IMR-90 (cell line): ENCODE measurements around the gene PRR14L. TPM values are rescaled to one million over a fixed set of nuclear protein-coding genes. Genes with fewer than 3 reads are reported as not detected.

Experiments used
- ATAC-seq: fragments of 200-7000 bp; cut with Tn5 transposase; 2 replicates; pipeline ENCODE4 v1.9.1; 2020; ENCODE audit warnings: low read depth, mild to moderate bottlenecking, moderate library complexity
- BruUV-seq: library from RNA; stranded (reverse); fragments of 400-500 nt; replicated peaks from 2 replicates; lab custom pipeline; 2021; lab: Mats Ljungman, UMichigan
- CTCF ChIA-PET: fragments of 300-600 bp; formaldehyde crosslinking; extraction: SDS; loops from one replicate; lab custom pipeline; 2021; ENCODE audit warnings: antibody characterized with exemption; lab: Yijun Ruan, JAX
- POLR2A ChIA-PET: fragments of 300-600 bp; sonication (Branson Sonifier 250); formaldehyde crosslinking; loops from one replicate; lab custom pipeline; 2022; ENCODE audit warnings: antibody characterized with exemption; ENCODE audit not compliant: unreplicated experiment; lab: Charles Lee
- DNase-seq: peaks from one replicate; pipeline ENCODE4 v3.0.0; 2013
- H2AFZ ChIP-seq: replicated peaks from 2 replicates; pipeline ENCODE3; 2013; ENCODE audit warnings: low read length, mild to moderate bottlenecking; ENCODE audit not compliant: poor library complexity
- H2AK5ac ChIP-seq: 2 replicates; pipeline ENCODE4 v1.6.1; 2013; ENCODE audit warnings: low read depth, low read length, inconsistent platforms
- H2AK9ac ChIP-seq: replicated peaks from 2 replicates; pipeline ENCODE3; 2013; ENCODE audit warnings: mild to moderate bottlenecking, low read depth, low read length, moderate library complexity; ENCODE audit not compliant: poor library complexity
- H2BK120ac ChIP-seq: 2 replicates; pipeline ENCODE4 v1.6.1; 2013; ENCODE audit warnings: low read depth, low read length, inconsistent platforms
- H2BK15ac ChIP-seq: 3 replicates; pipeline ENCODE4 v1.6.1; 2013; ENCODE audit warnings: low read depth, low read length, inconsistent platforms
- H2BK20ac ChIP-seq: 2 replicates; pipeline ENCODE4 v1.6.1; 2013; ENCODE audit warnings: low read depth, mild to moderate bottlenecking, inconsistent platforms, low read length, moderate library complexity
- H2BK5ac ChIP-seq: 2 replicates; pipeline ENCODE4 v1.6.1; 2013; ENCODE audit warnings: mild to moderate bottlenecking, low read depth, low read length, inconsistent platforms; ENCODE audit not compliant: poor library complexity, severe bottlenecking
- H3K14ac ChIP-seq: replicated peaks from 2 replicates; pipeline ENCODE4 v1.6.1; 2013; ENCODE audit warnings: low read depth, low read length, inconsistent platforms
- H3K18ac ChIP-seq: 2 replicates; pipeline ENCODE4 v1.6.1; 2013; ENCODE audit warnings: low read depth, low read length, control low read depth
- H3K23ac ChIP-seq: 2 replicates; pipeline ENCODE4 v1.6.1; 2013; ENCODE audit warnings: low read depth, low read length, inconsistent platforms
- H3K27ac ChIP-seq: 2 replicates; pipeline ENCODE4 v1.5.1; 2013; ENCODE audit warnings: mild to moderate bottlenecking, control low read depth, low read length; ENCODE audit not compliant: insufficient read depth
- H3K27me3 ChIP-seq: 2 replicates; pipeline ENCODE4 v1.6.1; 2013; ENCODE audit warnings: low read length; ENCODE audit not compliant: control insufficient read depth, insufficient read depth
- H3K36me3 ChIP-seq: 2 replicates; pipeline ENCODE4 v1.6.1; 2013; ENCODE audit warnings: low read length, mixed read lengths; ENCODE audit not compliant: control insufficient read depth, insufficient read depth
- H3K4ac ChIP-seq: 2 replicates; pipeline ENCODE4 v1.6.1; 2013; ENCODE audit warnings: low read depth, low read length, inconsistent platforms
- H3K4me1 ChIP-seq: 2 replicates; pipeline ENCODE4 v1.6.1; 2013; ENCODE audit warnings: low read length, mixed read lengths; ENCODE audit not compliant: control insufficient read depth, insufficient read depth
- H3K4me2 ChIP-seq: 2 replicates; pipeline ENCODE4 v1.6.1; 2013; ENCODE audit warnings: low read depth, mild to moderate bottlenecking, control low read depth, low read length, moderate library complexity
- H3K4me3 ChIP-seq: 2 replicates; pipeline ENCODE4 v1.5.1; 2013; ENCODE audit warnings: low read depth, mild to moderate bottlenecking, control low read depth, low read length, moderate library complexity; ENCODE audit not compliant: insufficient read depth
- H3K56ac ChIP-seq: 2 replicates; pipeline ENCODE4 v1.6.1; 2013; ENCODE audit warnings: low read length, inconsistent platforms; ENCODE audit not compliant: insufficient read depth; ENCODE audit errors: extremely low read depth
- H3K79me1 ChIP-seq, 2 experiments: 2 replicates each; pipeline ENCODE4 v1.6.1; 2013; ENCODE audit warnings: low read length in 2 of 2, inconsistent platforms in 1 of 2, low read depth in 1 of 2
- H3K9ac ChIP-seq: 2 replicates; pipeline ENCODE4 v1.6.1; 2013; ENCODE audit warnings: low read depth, low read length, control low read depth
- H3K9me1 ChIP-seq: 2 replicates; pipeline ENCODE4 v1.6.1; 2013; ENCODE audit warnings: low read length, inconsistent platforms; ENCODE audit not compliant: insufficient read depth
- H3K9me3 ChIP-seq: 2 replicates; pipeline ENCODE4 v1.6.1; 2013; ENCODE audit warnings: low read length; ENCODE audit not compliant: control insufficient read depth, insufficient read depth
- H4K20me1 ChIP-seq: 2 replicates; pipeline ENCODE4 v1.6.1; 2013; ENCODE audit warnings: low read length, inconsistent platforms; ENCODE audit not compliant: insufficient read depth
- H4K5ac ChIP-seq: 2 replicates; pipeline ENCODE4 v1.6.1; 2013; ENCODE audit warnings: mild to moderate bottlenecking, low read depth, low read length, control low read depth
- H4K8ac ChIP-seq, 2 experiments: 2 replicates each; pipeline ENCODE4 v1.6.1; 2013; ENCODE audit warnings: low read depth in 2 of 2, low read length in 2 of 2, control low read depth in 1 of 2, inconsistent platforms in 1 of 2
- H4K91ac ChIP-seq: 2 replicates; pipeline ENCODE4 v1.6.1; 2013; ENCODE audit warnings: low read depth, low read length, inconsistent platforms; ENCODE audit not compliant: insufficient read depth
- CHD1 ChIP-seq: IDR thresholded peaks from 2 replicates; pipeline ENCODE4 v1.6.1; 2012; ENCODE audit warnings: low read depth, low read length, improper control_type of control experiment
- CTCF ChIP-seq: conservative IDR thresholded peaks from 2 replicates; pipeline ENCODE4 v1.5.1; 2012; ENCODE audit warnings: mild to moderate bottlenecking, low read depth, low read length, improper control_type of control experiment
- FOS ChIP-seq: fragments of 150-350 bp; IDR thresholded peaks from 2 replicates; pipeline ENCODE4 v1.6.1; 2016; ENCODE audit warnings: low read depth, low read length
- NFE2L2 ChIP-seq: fragments of 150-350 bp; IDR thresholded peaks from 2 replicates; pipeline ENCODE4 v1.6.1; 2016; ENCODE audit warnings: low read depth, mild to moderate bottlenecking, low read length
- SMC3 ChIP-seq: fragments of 150-350 bp; IDR thresholded peaks from 2 replicates; pipeline ENCODE4 v1.6.1; 2016; ENCODE audit warnings: low read depth, mild to moderate bottlenecking, antibody characterized with exemption, low read length, moderate library complexity
- WGBS, 2 experiments: methylation state at CpG; one replicate each; pipeline versions ENCODE4 v1.1.5 to v1.1.7; 2013; ENCODE audit warnings: missing lambda C conversion rate in 2 of 2; ENCODE audit not compliant: insufficient read length in 1 of 2; ENCODE audit errors: extremely low coverage in 2 of 2; 5-methylcytosine and 5-hydroxymethylcytosine counted together
- dilution Hi-C: fragments of 300-500 bp; cut with HindIII; formaldehyde crosslinking; loops from one replicate; pipeline ENCODE4 v1.14.3; 2018; ENCODE audit warnings: low sequenced_read_pairs; ENCODE audit not compliant: unreplicated experiment
- in situ Hi-C: fragments of 300-500 bp; cut with MboI; formaldehyde crosslinking; loops from 3 replicates; pipeline ENCODE4 v1.14.3; 2019; ENCODE audit warnings: low sequenced_read_pairs, inconsistent platforms, mixed read lengths
- intact Hi-C: fragments of 100-400 bp; cut with micrococcal nuclease; formaldehyde crosslinking; loops from 2 replicates; pipeline ENCODE4 v1.10.0; 2022
- polyA plus RNA-seq, 3 experiments: library from polyadenylated mRNA; depleted of rRNA; stranded (reverse); fragments of >200 nt; gene quantifications; 2 replicates each; pipeline ENCODE4 v1.2.3, GENCODE V29; 2012; ENCODE audit warnings: low replicate concordance in 1 of 3
- total RNA-seq: library from RNA; depleted of rRNA; stranded (reverse); fragments of >200 nt; gene quantifications from 2 replicates; pipeline ENCODE4 v1.2.3, GENCODE V29; 2012
- TF ChIP-seq, protein P1 (sequence below): fragments of 150-350 bp; IDR thresholded peaks from 2 replicates; pipeline ENCODE4 v1.6.1; 2017; ENCODE audit warnings: mild to moderate bottlenecking, antibody characterized with exemption, low read length, low read depth

Gene PRR14L
- total and polyA plus RNA-seq, 2 of the 4 experiments (the other 2 are of a cell fraction): 9.0 to 19.7 TPM

- no peak overlapping the region for H3K14ac ChIP-seq
- no peak overlapping the region for H3K23ac ChIP-seq
- H4K91ac ChIP-seq: no peak overlapping the region
- H4K20me1 ChIP-seq: peaks cover 3% of the 10 kb centered on the region; the same call in 1 of the 2 replicates
- no peak overlapping the region for H3K4me3 ChIP-seq
- no peaks in the 10 kb centered on the region for H3K4me1 ChIP-seq
- peaks cover 21 to 36% of the 10 kb centered on the region in 2 experiments for H3K79me1 ChIP-seq
- no peak overlapping the region for H3K56ac ChIP-seq
- H3K4ac ChIP-seq: no peak overlapping the region
- H3K9ac ChIP-seq: no peak overlapping the region
- H4K8ac ChIP-seq: no peak overlapping the region
- no peak overlapping the region for H4K5ac ChIP-seq
- H2BK120ac ChIP-seq: no peak overlapping the region
- no peak overlapping the region for H3K18ac ChIP-seq
- H3K27me3 ChIP-seq: no peaks in the 10 kb centered on the region
- H2BK5ac ChIP-seq: no peak overlapping the region
- no peaks in the 10 kb centered on the region for H3K9me3 ChIP-seq
- no TSS peak for BruUV-seq
- H3K27ac ChIP-seq: no peak overlapping the region
- TF ChIP-seq FOS (no peak), CHD1 (no peak), CTCF (no peak), NFE2L2 (no peak), SMC3 (no peak)
- TF ChIP-seq, protein P1, sequence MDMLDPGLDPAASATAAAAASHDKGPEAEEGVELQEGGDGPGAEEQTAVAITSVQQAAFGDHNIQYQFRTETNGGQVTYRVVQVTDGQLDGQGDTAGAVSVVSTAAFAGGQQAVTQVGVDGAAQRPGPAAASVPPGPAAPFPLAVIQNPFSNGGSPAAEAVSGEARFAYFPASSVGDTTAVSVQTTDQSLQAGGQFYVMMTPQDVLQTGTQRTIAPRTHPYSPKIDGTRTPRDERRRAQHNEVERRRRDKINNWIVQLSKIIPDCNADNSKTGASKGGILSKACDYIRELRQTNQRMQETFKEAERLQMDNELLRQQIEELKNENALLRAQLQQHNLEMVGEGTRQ: no peak
- no peak for DNase-seq
- H2BK20ac ChIP-seq: no peak overlapping the region
- H2BK15ac ChIP-seq: no peak overlapping the region
- POLR2A ChIA-PET: interaction anchor here (0.5 kb wide), 1 partner anchor 260 kb away, joined by 5 read pairs; no protein-coding TSS in a partner anchor
- no peak overlapping the region for H2AK5ac ChIP-seq
- H3K9me1 ChIP-seq: peaks cover 6% of the 10 kb centered on the region; the same call in 1 of the 2 replicates
- ATAC-seq: no peak
- peaks cover 39% of the 10 kb centered on the region for H3K36me3 ChIP-seq
- H2AK9ac ChIP-seq: no peak overlapping the region
- no peak overlapping the region for H3K4me2 ChIP-seq
- H2AFZ ChIP-seq: no peak overlapping the region
- CTCF ChIA-PET: no interaction called here
- WGBS, 2 experiments: 100% methylated on average over 1 of the region's 8 CpGs; no CpG with 5 or more reads in 1 of the 2 experiments
- in situ Hi-C loops: no loop called here
- dilution Hi-C loops: no loop called here
- intact Hi-C loops: no loop called here
Measured at GRCh38 chr22:31707519-31707918, 42.4 kb downstream of the PRR14L start.
